C1 segment of cervical spinal cord (tissue), 14 donors: ENCODE data around the gene NHSL1.

Experiments used
- DNase-seq, 14 donors: peaks; one replicate each; lab custom pipeline; 2025; lab: John Stamatoyannopoulos, UW

NHSL1 gene

DNA sequence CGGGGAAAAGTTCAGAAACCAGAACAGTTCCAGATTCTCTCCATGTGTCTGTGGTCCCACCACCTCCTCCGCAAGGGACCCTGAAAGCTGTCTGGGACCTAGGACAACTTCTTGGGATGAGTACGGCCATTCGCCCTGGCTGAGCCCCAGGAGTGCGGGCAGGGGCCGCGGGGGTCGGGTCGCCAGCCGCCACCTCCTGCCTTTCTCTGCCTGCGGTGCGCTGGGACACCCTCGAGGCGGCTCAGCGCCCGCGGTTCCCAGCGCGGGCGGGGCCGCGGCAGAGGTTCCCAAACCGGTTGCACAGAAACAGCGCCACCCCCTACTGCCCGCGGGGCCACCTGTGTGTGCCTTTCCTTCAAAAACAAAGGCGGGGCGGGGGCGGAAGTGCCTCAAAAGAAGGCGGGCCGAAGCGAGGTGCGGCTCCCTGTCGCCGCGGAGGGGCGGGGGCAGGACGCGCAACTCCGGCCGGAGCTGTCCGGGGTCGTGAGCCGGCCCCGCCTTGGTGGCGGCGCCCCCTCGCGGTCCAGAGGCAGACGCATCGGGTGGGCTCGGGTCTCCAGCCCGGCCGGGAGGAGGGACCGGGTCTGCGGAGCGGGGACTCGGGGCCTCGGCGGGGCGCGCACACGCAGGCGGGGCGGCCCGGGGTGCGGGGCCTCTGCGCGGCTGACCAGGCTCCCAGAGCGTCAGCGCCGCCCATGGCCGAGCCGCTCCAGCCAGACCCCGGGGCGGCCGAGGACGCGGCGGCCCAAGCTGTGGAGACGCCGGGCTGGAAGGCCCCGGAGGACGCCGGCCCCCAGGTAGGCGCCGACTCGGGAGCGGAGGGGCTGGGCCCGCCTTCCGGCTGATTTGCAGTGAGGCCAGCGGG lies 95.3 kb downstream of the NHSL1 start, which contains the start of gene HEBP2:
Gene HEBP2, plus strand, starts transcription at position 423 of the 865 bp plus-strand sequence. Its CDS starts 273 bp downstream, at position 696.
- peak; percentile 17 to 93 (median 62) for DNase-seq

DNA sequence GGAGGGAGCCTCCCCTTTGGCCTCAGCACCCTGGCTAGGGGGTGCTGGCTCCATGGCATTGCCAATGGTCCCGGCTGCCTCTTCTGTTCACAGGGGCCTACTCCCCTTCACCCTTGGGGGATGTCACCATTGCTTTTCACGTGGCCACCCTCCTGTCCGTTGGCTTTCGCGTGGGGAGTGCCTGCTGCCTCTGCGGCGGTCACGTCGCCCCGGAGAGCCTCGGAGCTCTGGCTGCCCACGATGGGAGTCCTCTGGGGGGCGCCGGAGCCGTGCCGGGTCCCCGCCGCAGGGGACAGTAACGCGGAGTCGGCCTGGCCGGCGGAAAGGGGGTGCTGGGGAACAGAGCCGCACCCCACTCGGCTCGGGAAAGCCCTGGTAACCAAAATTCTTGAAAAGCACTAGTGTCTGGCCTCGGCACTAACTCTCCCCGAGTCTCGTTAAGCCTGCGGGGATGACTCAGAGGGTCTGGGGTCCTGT lies 95.9 kb downstream of the NHSL1 start:
- DNase-seq: peak in 5 of 14 donors; percentile 22 to 42 (median 31)

DNA sequence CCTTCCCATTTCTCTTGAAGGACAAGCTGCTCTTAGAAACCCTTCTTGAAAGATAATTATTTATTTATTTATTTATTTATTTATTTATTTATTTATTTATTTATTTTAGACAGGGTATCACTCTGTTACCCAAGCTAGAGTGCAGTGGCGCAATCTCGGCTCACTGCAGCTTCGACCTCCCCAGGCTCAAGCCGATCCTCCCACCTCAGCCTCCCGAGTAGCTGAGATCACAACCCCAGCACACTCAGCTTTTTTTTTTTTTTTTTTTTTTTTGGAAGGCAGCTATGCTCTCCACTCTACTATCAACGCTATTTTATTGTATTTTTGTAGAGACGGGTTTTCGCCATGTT lies 96.5 kb downstream of the NHSL1 start:
- no peak for DNase-seq

DNA sequence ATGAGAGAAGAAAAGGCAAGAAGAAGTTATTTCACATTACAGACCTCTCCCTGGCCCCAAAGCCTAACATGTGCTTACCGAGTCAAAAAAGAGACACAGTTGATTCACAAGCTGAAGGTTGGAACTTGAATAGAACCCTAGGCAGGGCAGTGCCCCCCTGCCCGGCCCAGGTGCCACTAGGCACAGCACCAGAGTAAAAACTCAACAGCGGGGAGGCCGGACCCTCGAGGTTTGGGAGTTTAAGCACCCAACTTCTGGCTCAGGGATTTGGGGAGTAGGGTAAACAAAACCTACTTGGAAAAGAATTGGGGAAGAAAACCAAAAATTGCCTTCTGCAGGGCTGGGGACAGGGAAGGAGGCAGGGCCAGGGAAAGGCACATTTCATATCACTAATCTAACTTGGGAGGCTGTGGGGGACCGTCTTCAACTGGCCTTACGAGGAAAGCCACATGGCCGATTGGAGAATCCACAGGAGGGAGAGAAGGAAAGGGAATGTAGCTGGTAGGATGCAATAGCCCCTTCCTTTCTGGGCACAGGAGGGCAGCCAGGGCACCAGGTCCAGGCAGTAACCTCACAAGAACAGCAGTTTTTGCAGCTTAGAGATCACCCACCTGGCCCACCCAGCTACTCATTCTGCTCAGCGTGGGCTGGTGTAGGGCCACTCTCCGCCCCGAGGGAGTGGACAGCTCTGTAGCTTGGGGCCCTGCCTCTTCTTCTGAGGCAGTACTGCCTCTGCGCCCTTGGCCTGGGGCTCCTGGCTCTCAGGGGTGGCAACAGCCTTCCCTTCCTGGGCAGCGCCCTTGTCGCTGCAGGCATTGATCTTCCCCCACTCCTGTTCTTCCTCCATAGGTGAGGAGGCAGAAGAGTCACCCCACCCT lies 97.1 kb downstream of the NHSL1 start:
- no peak for DNase-seq

DNA sequence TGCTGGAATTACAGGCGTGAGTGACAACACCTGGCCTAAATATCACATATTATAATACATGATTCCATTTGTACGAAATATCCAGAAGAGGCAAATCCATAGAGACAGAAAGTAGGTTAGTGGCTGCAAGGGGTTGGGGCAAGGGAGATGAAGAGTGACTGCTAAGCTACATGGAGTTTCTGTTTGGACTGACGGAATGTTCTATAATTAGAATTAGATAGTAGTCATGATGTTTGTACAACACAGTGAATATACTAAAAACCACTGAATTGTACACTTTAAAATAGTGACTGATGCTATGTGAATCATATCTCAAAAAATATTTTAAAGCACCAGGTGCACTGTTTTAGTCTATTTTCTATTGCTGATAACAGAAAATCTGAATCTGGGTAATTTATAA lies 99.0 kb downstream of the NHSL1 start:
- no peak for DNase-seq

DNA sequence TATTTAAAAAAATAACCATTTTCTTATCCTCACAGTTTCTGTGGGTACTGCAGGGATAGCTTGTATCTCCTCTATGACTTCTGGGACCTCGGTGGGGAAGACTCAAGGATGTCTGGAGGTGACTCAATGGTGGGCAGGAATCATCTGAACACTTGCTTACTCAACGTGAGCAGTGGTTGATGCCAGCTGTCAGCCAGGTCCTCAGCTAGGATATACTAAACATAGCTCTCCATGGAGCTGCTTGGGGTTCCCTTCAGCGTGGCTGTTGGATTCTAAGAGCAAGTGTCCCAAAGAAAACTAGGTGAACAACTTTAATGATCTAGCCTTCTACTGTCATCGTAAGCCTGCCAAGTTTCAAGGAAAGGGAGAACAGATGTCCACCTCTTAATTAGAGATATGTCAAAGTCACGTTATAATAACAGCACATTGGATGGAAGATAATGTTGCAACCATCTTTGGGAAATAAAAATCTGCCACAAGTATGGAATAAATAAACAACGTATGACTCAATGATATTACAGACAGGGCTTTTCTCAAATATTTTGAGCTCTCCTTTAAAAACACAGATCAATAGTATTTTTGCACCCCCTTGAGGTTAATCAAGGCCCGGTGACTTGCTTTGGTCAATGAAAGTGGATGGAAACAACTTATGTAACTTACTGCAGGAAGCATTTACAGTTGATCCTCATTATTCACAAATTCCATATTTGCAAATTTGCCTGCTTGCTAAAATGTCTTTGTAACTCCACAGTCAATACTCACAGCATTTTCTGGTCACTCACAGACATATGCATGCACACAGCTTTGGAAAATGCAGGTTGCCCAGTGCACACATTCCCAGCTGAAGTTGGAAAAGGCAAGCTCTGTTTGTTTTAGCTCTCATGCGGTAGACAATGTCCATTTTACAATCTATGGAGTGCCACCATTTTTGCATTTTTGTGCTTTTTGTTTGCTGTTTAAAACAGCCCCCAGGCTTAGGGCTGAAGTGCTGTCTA lies 101.9 kb downstream of the NHSL1 start:
- DNase-seq: no peak

DNA sequence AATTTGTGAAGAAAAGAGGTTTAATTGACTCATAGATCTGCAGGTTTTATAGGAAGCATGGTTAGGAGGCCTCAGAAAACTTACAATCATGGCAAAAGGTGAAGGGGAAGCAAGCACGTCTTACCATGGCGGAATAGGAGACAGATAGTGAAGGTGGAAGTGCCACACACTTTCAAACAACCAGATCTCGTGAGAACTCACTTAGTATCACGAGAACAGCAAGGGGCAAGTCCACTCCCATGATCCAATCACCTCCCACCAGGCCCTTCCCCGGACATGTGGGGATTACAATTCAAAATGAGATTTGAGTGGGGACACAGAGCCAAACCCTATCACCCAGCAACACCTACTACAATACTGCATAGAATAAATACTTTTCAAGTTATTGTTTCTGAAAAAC lies 102.6 kb downstream of the NHSL1 start:
- DNase-seq: no peak

DNA sequence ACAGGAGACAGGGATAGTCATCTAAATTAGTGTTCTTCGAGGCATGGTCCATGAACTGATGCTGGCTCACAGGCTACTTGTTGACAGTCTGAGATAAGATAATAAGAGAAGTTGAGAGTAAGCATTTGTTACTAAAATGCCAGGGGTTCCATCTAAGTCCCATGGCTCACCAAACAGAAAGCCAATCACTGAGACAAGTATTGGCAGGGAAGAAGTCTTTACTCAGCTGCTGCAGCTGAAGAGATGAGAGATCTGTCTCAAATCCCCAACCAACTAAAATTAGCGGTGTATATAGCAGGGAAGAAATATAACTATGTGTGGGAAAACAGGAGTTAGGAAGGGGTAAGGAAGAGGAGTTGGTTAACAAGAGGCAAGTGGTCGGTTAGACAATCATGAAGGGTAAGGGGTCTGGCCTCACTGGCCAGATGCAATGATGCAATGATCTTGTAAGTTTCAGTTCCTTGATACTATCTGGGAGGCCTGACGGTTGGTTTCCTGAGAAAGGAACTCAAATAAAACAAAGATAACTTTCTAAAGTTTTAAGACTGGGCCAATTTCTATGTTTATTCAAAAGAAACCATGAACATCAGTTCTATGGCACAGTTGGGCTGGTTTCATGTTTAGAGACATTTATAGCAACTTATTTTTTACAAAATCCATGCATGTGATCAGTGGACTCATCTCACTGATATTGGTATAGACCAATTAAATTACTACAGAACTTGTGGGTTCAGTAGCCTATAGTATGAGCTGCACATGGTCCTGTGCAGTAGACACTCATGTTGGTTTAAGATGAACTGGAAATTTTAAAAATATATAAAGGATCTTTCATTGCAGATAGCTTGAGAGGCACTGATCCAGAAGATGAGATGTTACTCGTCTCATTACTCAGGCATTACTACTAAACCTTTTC lies 105.2 kb downstream of the NHSL1 start:
- no peak for DNase-seq

DNA sequence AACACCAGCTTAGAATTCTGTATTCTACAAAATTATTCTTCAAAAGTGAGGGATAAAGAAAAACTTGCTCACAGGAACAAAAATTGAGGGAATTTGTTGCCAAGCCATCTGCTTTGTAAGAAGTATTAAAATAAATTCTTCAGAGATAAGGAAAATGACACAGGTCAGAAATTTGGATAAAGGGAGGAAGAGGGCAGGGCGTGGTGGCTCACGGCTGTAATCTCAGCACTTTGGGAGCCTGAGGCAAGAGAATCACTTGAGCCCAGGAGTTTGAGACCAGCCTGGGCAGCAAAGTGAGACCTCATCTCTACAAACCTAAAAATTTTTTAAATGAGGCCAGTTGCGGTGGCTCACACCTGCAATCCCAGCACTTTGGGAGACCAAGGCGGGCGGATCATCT lies 109.7 kb downstream of the NHSL1 start:
- DNase-seq: no peak

DNA sequence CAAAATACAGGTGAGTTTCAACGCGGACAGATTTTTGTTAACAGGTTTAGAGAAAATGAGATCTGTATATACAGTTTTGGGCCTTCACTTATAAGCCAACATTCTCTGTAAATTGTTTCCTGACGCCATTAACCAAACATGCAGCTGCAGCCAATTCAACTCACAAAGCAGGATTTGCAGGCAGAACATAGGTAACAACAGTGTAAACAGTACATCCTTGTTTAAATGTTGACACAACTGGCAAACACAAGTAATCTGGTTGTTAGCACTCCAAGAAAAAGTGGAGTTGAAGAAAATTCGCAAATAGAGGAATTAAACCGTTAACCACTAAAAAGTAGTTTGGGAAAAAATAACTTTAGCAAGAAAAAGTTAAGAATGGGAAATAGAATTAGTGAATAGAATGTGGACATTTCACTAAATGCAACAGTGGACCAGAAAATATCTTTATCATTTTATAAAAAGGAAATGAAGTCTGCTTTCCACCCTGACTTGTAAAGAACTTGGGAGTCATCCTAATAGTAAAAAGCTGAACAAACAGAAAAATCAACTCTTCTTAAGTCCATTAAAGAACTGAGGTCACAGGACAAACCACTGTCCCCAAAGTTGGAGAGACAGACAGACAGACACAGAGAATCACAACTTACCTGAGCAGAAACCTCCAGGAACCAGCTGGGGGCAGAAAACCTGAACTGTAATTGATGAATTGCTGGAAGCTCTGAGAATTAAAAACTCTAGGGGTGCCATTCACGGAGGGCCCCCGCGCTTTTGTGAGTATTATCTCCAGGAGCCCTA lies 111.5 kb downstream of the NHSL1 start:
- no peak for DNase-seq

DNA sequence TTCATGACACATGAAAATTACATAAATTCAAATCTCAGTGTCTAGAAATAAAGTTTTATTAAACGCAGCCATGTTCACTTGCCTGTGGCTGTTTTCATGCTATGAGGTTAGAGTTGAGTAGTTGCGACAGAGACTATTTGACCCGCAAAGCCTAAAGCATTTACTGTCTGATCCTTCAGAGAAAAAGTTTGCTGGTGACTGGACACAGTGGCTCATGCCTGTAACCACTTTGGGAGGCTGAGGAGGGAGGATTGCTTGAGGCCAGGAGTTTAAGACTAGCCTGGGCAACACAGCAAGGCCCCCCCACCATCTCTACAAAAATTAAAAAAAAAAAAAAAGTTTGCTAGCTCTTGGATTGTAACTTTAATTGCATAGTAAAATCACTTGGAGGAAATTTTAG lies 112.4 kb downstream of the NHSL1 start:
- no peak for DNase-seq

DNA sequence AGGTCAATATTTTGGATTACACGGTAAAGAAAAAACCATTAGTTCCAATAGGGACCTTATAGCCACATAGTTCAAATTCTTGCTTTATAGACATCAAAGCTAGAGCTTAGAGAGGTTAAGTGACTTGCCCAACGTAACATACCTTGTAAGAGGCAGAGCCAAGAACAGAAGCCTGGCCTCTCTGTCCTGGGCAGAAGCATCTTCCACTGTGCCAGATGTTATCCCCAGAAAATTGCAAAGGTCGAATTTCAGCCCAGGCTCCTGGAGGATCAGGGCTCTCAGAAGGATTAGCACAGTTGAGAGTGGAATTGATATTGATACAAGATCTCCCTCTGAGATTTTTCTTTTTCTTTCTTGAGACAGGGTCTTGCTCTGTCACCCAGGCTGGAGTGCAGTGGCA lies 115.5 kb downstream of the NHSL1 start:
- no peak for DNase-seq

DNA sequence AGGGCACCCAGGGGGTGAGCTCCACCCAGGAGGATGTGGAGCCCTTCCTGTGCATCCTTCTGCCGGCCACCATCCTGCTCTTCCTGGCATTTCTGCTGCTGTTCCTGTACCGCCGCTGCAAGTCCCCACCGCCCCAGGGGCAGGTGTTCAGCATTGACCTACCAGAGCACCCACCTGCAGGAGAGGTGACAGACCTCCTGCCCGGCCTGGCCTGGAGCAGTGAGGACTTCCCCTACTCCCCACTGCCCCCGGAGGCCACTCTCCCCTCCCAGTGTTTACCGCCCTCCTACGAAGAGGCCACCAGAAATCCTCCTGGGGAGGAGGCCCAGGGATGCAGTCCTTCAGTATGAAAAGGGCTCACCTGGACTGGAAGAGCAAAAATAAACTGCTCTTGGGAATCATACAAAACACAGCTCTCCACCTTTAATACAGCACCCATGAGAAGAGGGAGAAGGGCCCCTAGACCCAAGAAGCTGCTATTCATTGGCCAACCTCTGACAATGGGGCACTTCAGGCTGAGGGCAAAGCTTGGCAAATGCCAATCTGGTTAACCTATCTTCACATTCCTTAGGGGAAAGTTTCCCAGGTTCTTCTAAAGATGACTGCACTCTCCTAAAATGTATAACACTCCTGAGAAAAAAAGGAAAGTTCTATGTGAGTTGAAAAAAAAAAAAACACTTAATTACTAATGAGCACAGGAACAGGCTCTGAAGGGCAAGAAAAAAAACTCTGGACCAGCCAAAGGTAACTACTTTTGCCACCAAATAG lies 116.6 kb downstream of the NHSL1 start:
- DNase-seq: no peak

DNA sequence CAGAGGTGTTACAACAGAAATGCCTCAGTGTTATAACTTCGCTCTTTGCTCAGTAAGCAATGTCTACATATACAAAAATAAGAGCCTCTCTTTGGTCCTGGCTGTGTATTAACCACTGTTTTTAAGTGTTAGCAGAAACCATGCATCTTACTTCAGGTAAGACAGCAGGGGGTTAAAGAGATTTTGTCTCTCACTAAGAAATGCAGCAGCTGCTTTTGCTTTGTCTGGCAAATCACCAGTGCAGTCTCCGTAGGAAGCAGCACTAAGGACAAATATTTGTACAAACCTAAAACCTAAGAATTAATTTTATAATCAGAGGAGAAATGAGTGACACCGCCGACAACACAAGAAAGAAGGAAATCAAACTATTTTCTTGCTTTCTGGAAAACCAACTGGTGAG lies 120.8 kb downstream of the NHSL1 start:
- no peak for DNase-seq

DNA sequence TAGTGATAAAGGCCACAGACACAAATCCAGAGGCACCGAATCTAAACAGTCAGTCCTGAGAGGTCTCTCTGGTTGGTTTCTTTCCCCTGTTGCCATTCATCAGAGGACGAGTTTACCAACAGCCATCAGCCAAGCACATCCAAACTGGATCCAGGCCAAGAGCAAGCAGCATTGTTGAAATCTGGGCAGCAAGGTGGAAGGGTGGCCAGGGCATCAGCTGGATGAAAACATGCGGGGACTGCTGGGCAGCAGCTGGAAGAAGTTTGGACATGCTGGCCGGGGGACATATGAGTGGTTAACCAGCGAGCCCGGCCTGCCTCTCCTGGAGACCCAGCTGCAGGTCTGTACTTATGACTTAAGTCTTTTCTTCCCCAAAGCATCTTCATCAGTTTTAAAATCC lies 121.5 kb downstream of the NHSL1 start, which contains the start of gene SMIM28:
Gene SMIM28, plus strand, starts transcription at position 62 of the 400 bp plus-strand sequence. Its CDS starts 168 bp downstream, at position 230.
- DNase-seq: no peak

DNA sequence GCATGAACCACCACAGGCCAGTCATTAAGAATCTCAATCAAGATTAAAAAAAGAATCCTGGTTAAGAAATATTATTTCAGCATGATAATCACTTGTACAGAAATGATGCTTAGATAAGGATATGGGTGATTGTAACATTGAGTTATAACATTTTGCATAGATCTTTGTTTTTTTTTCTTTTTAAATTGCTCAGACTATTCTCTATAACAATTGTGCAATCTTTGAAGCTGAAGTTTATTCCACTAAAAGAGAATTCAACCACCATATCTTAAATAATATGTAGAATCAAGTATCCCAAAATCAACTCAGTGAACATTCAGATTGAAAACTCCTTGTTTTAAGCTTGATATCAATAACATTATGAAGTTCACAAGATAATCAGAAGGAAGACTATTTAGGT lies 122.3 kb downstream of the NHSL1 start:
- no peak for DNase-seq

DNA sequence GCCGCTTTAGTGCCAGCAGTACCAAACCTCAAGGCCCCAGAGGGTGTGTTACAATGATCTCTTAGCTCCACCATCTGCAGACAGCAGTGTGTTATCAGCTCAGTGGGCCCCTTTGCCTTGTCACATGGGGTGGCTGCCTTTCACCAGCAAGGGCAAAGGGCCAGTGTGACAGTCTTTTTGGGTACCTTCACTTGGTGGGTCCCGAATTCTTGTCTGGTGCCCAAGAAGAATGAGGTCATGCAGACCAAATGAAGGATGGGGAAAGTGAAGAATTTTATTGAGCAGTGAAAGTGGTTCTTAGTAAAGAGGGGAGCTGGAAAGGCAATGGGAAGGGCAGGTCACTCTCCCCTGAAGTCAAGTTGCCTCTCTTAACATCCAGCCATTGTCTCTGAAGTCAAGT lies 124.5 kb downstream of the NHSL1 start:
- no peak for DNase-seq

DNA sequence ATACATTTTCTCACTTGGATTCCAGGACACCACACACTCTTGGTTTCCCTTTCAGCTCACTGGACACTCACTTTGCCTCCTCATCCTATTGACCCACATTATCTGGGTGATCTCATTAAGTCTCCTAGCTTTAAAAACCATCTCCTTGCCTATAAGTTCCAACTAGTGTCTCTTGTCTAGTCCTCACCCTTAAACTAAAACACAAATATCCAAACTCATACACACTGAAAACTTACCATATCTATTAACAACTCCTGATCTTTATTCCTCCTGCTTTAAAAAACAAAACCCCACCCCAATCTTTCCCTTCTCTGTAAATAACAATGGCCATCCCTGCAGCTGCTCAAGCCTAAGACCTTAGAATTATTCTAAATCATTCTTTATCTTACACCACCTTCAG lies 125.1 kb downstream of the NHSL1 start:
- no peak for DNase-seq
